GM19328 (cell line): ENCODE data around the gene COL6A3.

Source experiments
- ATAC-seq: cut with Tn5 transposase; IDR thresholded peaks from one replicate; pipeline ENCODE4 v1.9.1; 2021; ENCODE audit warnings: mild to moderate bottlenecking, moderate library complexity; ENCODE audit not compliant: unreplicated experiment

The COL6A3 gene

DNA sequence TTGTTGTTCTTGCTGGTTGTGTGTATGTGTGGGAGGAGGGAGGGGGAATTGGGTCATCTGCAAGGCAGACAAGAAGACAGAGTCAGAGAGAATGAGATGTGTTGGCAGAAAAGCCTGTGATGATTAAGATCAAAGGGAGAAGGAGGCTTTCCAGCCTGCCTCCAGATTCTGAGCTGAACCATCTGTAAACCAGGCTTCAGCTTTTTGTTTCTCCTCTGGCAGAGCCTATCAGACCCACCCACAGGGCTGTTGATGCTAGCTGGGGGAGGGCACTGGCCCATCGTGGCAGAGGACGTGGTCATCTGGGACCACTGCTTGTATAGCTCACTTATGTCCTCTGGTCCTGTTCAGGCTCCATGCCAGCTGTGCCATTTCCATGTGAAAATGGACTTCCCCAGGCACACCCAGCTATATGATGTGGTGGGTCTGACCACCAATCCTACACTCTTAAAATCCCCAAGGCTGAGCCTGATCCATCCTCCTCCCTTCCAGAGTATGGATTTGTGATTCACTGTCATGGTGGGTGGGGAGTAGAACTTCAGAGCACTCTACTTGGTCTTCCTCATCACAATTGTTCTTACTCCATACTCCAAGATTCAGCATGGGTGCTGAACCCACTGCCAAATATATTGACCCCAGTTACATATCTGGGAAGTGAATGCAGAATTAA, 27.8 kb upstream of the COL6A3 start:
- ATAC-seq, result no peak

DNA sequence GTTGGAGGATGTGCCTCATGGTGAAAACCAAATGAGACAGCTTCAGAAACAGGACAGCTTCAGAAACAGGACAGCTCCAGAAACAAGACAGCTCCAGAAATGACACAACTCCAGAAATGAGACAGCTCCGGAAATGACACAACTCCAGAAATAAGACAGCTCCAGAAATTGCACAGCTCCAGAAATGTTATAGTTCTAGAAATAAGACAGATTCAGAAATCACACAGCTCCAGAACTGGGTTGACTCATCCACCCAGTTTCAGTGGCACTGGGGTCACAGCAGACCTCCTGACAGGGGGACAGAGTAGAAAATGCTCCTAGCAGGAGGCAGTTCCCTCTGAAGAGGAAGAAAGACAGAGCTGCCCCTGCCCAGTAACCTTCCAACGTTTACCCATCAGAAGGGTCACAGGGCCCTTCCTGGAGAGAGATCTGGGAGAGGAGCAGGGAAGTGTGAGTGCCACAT, 26.9 kb upstream of the COL6A3 start:
- no peak for ATAC-seq

GRCh38 chr2:237438080-237438940, 24.3 kb upstream of the COL6A3 start:
- ATAC-seq, result no peak

- ATAC-seq, result no peak
Observed at GRCh38 chr2:237437566-237437965, 23.6 kb upstream of the COL6A3 start.

GRCh38 chr2:237435844-237436587, 22.1 kb upstream of the COL6A3 start:
- no peak for ATAC-seq

DNA sequence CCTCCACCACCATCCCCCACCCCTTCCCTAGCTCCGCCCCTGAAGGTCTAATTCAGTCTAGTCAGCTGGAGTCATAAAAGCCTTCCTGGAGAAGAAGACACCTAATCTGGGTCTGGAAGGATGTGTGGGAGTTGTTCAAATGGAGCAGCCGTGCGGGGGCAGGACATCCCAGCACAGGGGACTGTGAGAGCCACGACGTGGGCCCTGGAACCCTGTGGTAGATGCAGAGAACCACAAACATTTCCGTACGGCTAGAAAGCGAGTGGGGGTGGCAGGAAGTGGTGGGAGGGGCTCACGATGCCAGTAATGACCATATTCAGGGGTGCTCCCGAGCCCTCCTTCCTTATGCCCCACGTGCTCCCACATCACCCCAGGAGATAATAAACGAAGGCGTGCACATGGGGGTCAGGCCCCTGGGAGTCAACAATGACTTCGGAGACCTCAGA, 20.9 kb upstream of the COL6A3 start:
- peak; percentile 49 for ATAC-seq

DNA sequence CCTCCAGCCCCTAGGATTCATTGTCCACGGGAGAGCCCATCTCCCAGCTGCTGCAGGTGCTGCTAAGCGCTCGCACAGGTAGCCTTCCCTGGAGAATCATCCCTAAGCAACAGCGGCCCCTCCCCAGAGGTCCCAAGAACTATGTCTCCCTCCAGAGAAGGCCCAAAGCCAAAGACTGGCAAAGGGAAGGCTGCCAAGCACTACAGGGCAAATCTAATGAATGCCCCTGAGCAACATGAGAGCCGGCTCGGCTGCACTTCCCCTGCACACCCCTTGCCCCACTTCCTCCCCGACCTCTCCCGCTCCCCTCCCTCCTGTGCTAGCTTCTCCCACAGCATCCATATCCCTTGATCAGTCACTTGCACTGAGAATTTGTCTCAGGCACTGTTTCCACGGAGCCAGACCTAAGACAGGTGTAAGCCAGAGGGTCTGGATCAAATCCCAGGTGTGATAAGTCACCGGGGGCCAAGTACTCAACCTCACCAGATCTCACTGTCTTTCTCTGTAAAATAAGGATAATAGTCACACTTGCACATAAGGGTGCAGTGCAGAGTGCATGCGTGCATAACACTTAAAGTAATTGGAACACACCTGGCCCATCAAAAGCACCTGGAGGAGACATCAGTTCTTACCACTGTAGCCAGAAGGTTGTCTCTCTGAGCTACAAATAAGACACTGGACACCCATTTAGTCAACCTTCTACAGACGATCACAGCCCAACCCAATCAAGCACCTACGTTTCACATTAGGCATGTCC, 20.1 kb upstream of the COL6A3 start:
- ATAC-seq, result no peak

GRCh38 chr2:237432484-237433092, 18.6 kb upstream of the COL6A3 start:
- ATAC-seq, result no peak

DNA sequence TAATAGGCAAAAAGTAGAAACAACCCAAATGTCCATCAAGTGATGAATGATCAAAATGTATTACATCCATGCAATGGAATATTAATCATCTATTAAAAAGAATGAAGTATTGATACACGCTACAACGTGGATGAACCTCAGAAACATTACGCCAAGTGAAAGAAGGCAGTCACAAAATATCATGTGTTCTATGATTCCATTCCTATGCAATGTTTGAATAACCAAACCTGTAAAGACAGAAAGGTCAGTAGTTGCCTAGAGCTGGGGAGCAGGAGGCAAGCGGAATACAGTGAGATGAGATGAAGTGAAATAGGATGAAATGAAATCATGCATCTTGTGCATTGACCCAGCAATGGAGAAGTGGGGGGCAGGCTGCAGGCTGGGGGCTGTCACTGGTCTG, 17.9 kb upstream of the COL6A3 start:
- no peak for ATAC-seq

DNA sequence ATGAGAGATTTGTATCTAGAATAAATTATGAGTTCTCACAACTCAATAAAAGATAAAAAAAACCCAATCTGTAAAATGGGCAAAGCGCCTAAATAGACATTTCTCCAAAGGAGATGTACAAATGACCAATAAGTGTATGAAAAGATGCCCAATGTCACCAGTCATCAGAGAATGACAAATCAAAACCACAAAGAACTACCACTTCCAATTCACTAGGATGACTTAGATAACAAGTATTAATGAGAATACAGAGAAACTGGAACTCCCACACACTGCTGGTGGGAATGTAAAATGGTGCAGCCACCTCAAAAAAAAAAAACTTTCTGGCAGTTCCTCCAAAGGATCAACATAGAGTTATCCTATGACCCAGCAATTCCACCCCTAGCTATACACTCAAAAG, 17.4 kb upstream of the COL6A3 start:
- no peak for ATAC-seq

DNA sequence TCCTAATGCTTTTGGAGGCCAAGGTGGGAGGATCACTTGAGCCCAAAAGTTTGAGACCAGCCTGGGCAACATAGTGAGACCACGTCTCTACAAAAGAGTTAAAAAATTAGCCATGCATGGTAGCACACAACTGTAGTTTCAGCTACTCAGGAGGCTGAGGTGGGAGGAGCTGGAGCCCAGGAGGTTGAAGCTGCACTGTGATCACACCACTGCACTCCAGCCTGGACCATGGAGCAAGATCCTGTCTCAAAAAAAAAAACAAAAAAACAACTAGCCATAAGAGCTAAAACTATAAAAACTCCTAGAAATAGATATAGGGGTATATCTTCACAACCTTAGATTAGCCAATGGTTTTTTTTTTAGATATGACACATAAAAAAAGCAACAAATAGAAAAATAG, 16.9 kb upstream of the COL6A3 start:
- no peak for ATAC-seq

- ATAC-seq, result no peak
Observed at GRCh38 chr2:237429753-237430152, 15.8 kb upstream of the COL6A3 start.

DNA sequence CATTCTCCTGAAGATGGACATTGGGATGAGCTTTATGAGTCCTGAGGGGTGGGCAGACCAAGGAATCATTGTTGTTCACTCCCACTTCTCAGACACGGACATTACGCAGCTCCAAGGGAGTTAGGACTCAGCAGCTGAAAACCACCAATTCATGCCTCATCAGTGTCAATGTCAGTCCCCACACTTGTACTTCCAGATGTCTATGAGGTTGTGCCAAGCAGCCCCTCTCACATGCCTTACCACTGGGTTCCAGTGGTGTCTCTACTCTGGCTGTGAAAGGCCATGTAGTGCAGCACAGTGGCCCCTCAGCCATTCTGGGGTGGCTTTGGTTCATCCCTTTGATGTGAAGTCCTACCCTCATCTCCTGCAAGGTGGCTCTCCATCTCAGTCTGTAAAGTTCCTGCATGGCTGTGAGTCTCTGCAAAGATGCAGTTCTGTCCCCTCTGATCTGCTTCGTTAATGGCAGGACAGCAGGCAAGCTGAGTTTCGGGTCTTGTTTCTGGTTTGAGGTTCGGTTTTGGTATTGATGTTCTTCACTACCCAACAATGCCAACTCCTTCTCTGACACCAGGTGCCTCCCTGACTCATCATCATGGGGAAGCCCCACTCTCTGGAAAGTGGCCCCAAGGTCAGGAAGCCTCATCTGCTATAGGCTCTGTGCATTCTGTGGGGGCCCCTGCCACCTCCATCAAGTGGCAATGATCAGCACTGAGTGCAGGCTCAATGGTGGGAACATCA, 14.0 kb upstream of the COL6A3 start:
- ATAC-seq, result no peak

DNA sequence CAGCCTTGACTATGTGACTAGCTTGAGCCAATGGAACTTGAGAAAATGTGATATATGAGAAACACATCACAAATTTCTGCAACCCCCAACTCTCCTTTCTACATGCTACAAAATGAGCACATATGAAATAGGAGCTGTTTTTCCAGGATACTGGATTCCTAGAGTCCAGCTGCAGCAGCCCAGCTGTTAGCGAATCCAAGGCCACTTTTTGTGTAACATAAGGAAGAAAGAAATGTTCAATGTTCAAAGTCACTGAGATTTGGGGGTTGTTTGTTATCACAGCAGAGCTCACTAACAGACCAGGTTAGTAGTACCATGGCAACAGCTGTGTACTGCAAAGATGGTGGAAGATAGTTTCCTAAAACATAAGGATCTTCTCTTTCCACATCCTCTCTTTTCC, 12.6 kb upstream of the COL6A3 start:
- no peak for ATAC-seq

GRCh38 chr2:237425320-237425719, 11.4 kb upstream of the COL6A3 start:
- no peak for ATAC-seq

DNA sequence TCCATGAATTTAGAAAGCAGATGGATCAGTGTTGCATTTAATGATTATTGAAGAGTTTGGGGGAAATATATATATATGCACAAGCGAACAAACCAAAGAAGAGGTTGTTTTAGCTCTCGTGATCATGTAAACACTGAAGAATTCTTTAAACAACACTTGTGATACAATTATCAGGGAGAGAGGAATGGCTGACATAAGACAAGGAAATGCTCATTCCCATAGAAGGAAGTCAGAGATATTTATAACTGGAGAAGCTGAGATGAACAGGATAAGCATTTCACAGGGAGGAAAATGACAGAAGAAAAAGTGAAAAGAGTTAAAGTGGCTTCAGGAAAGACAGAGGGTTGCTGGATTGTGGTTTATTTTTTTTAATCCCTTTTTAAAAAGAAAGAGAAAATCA, 10.6 kb upstream of the COL6A3 start:
- ATAC-seq, result no peak

GRCh38 chr2:237423891-237424290, 9.9 kb upstream of the COL6A3 start:
- ATAC-seq, result no peak

DNA sequence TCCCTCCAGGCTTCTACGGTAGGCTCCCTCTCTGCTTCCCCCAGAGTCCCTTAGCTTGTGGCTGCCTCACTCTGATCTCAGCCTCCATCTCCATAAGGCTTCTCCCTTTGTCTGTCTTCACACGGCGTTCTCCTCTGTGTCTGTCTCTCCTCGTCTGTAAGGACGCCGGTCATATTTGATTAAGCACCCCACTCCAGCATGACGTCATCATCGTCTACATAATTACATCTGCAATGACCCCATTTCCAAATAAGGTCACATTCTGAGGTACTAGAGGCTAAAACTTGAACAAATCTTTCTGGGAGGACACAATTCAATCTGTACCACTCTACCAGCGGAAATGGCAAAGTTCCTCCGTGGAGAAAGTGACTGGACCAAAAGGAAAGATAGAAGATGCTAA, 8.3 kb upstream of the COL6A3 start:
- no peak for ATAC-seq

GRCh38 chr2:237421542-237422116, 7.7 kb upstream of the COL6A3 start:
- no peak for ATAC-seq
